SK-N-SH treated with all-trans-retinoic acid at 6 μM for 48 hours (cell line): ENCODE results near the gene CDR2.

Experiments
- ATAC-seq: fragments of 200-7000 bp; cut with Tn5 transposase; 3 replicates; pipeline ENCODE4 v1.9.1; 2020; ENCODE audit warnings: mild to moderate bottlenecking, moderate library complexity
- CSDC2 ChIP-seq: fragments of 250-450 bp; sonication (Bioruptor Pico); IDR thresholded peaks from 2 replicates; pipeline ENCODE4 v1.5.0; 2020; ENCODE audit warnings: mild to moderate bottlenecking, moderate library complexity
- ESRRG ChIP-seq: fragments of 250-450 bp; sonication (Bioruptor Pico); IDR thresholded peaks from 2 replicates; pipeline ENCODE4 v1.6.1; 2021; ENCODE audit warnings: mild to moderate bottlenecking
- GLIS3 ChIP-seq: fragments of 250-450 bp; sonication (Bioruptor Pico); IDR thresholded peaks from 2 replicates; pipeline ENCODE4 v1.5.0; 2020; ENCODE audit warnings: mild to moderate bottlenecking, moderate library complexity
- ISL1 ChIP-seq: fragments of 250-450 bp; sonication (Bioruptor Pico); IDR thresholded peaks from 2 replicates; pipeline ENCODE4 v2.1.2; 2022; ENCODE audit warnings: mild to moderate bottlenecking, moderate library complexity
- OSR1 ChIP-seq: fragments of 250-450 bp; sonication (Bioruptor Pico); IDR thresholded peaks from 2 replicates; pipeline ENCODE4 v1.8.0; 2022; ENCODE audit warnings: moderate library complexity, mild to moderate bottlenecking, inconsistent platforms
- PPARA ChIP-seq: fragments of 250-450 bp; sonication (Bioruptor Pico); IDR thresholded peaks from 2 replicates; pipeline ENCODE4 v1.5.0; 2020; ENCODE audit warnings: mild to moderate bottlenecking, borderline replicate concordance
- RARB ChIP-seq: fragments of 250-450 bp; sonication (Bioruptor Pico); IDR thresholded peaks from 2 replicates; pipeline ENCODE4 v1.8.0; 2021; ENCODE audit warnings: mild to moderate bottlenecking, moderate library complexity
- SNAI2 ChIP-seq: fragments of 250-450 bp; sonication (Bioruptor Pico); IDR thresholded peaks from 2 replicates; pipeline ENCODE4 v1.5.0; 2020; ENCODE audit warnings: mild to moderate bottlenecking, moderate library complexity
- TCF4 ChIP-seq: fragments of 250-450 bp; sonication (Bioruptor Pico); IDR thresholded peaks from 2 replicates; pipeline ENCODE4 v1.8.0; 2021; ENCODE audit warnings: mild to moderate bottlenecking, moderate library complexity, borderline replicate concordance
- TOX ChIP-seq: fragments of 250-450 bp; sonication (Bioruptor Pico); IDR thresholded peaks from 2 replicates; pipeline ENCODE4 v1.8.0; 2021; ENCODE audit warnings: mild to moderate bottlenecking, moderate library complexity, borderline replicate concordance
- ZFP30 ChIP-seq: fragments of 450-650 bp; formaldehyde crosslinking; IDR thresholded peaks from 2 replicates; pipeline ENCODE4 v1.5.0; 2022; ENCODE audit warnings: mild to moderate bottlenecking, moderate library complexity
- ZNF565 ChIP-seq: fragments of 450-650 bp; formaldehyde crosslinking; conservative IDR thresholded peaks from 2 replicates; pipeline ENCODE4 v1.5.0; 2020; ENCODE audit warnings: low read depth, mild to moderate bottlenecking, moderate library complexity
- ZNF8 ChIP-seq: fragments of 450-650 bp; formaldehyde crosslinking; IDR thresholded peaks from 2 replicates; pipeline ENCODE4 v1.5.0; 2020; ENCODE audit warnings: mild to moderate bottlenecking, moderate library complexity
- TF ChIP-seq, protein P1 (sequence below): fragments of 250-450 bp; sonication (Bioruptor Pico); IDR thresholded peaks from 2 replicates; pipeline ENCODE4 v1.5.0; 2020; ENCODE audit warnings: mild to moderate bottlenecking, moderate library complexity
- TF ChIP-seq, protein P2 (sequence below): fragments of 250-450 bp; sonication (Bioruptor Pico); IDR thresholded peaks from 2 replicates; pipeline ENCODE4 v1.5.1; 2021; ENCODE audit warnings: mild to moderate bottlenecking, moderate library complexity
- TF ChIP-seq, protein P3 (sequence below): fragments of 250-450 bp; sonication (Bioruptor Pico); IDR thresholded peaks from 2 replicates; pipeline ENCODE4 v1.8.0; 2020; ENCODE audit warnings: mild to moderate bottlenecking, moderate library complexity, borderline replicate concordance
- TF ChIP-seq, protein P4 (sequence below): fragments of 250-450 bp; sonication (Bioruptor Pico); IDR thresholded peaks from 2 replicates; pipeline ENCODE4 v1.8.0; 2021; ENCODE audit warnings: low read depth, mild to moderate bottlenecking, moderate library complexity, borderline replicate concordance

The CDR2 gene

DNA sequence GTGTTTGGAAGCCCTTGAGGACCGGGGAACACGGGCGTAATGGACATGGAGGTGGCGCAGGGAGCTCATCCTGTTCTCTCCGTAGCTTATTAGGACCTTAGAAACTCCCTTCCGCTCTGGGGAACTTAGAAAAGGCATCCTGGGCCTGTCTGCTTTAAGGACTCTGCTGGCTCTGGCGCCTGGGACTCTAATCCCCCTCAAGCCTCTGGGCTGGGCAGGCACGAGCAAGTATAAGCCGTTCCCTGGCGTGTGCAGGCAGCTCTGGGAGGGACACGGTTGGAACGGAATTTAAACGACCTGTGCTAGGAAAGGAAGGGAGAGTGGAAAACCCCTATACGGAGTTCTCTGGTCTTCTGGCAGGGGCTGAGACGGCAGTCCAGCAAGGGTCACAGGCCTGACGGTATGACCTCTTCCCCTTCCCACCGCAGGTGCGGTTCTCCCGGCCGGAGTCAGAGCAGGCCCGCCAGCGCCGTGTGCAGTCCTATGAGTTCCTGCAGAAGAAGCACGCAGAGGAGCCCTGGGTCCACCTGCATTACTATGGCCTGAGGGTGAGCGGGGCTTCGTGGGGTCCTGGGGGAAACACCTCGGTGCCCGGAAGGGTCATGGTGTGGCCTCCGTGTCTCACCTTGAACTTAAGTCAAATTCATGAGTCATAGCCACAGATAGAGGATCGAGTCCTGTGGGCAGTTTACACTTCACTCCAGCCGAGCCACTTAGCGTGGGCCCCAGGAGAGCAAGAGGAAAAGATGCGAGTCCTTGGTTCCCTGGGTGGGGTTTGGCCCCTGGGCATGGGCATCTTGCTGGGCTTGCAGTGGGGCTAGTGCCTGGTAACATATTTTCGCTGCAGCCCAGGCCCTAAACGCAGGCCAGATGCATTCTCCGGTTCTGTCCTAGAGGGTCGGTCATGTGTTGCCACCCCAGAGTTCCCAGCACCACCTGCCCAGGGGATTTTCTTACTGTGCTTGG is 59.5 kb downstream of the CDR2 start (continued):
- TF ChIP-seq, protein P1, sequence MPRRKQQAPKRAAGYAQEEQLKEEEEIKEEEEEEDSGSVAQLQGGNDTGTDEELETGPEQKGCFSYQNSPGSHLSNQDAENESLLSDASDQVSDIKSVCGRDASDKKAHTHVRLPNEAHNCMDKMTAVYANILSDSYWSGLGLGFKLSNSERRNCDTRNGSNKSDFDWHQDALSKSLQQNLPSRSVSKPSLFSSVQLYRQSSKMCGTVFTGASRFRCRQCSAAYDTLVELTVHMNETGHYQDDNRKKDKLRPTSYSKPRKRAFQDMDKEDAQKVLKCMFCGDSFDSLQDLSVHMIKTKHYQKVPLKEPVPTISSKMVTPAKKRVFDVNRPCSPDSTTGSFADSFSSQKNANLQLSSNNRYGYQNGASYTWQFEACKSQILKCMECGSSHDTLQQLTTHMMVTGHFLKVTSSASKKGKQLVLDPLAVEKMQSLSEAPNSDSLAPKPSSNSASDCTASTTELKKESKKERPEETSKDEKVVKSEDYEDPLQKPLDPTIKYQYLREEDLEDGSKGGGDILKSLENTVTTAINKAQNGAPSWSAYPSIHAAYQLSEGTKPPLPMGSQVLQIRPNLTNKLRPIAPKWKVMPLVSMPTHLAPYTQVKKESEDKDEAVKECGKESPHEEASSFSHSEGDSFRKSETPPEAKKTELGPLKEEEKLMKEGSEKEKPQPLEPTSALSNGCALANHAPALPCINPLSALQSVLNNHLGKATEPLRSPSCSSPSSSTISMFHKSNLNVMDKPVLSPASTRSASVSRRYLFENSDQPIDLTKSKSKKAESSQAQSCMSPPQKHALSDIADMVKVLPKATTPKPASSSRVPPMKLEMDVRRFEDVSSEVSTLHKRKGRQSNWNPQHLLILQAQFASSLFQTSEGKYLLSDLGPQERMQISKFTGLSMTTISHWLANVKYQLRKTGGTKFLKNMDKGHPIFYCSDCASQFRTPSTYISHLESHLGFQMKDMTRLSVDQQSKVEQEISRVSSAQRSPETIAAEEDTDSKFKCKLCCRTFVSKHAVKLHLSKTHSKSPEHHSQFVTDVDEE (CRISPR knock-in tag) = no peak

DNA sequence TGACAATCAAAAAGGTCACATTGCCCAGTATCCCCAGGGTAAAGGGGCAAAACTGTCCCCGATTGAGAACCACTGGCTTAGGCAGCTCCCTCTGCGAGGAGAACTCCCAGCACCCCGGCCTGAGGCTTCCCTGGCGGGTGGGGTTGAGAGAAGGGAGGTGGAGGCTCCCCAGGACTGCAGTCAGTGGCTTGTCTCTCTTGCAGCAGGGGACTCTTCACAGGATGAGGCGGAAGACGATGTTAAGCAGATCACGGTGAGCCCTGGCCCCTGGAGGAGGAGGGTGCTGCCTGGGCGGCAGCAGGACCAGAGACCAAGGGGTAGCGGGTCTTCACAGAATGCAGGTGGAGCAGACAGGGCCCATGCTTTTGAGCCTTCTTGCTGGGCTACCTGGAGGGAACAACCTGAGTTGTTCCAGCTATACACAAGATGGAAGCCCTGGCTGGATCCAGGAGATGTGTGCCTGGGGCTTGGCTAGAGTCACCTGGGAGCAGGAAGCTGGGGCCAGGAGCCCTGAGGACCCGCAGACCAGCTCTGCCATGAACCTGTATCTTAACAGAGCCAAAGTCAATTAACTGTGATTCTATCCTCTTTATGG is 60.4 kb downstream of the CDR2 start:
- no peak for TF ChIP-seq TCF4
- TF ChIP-seq PPARA (CRISPR knock-in tag) = no peak
- no peak for TF ChIP-seq TOX (CRISPR knock-in tag)
- no peak for TF ChIP-seq OSR1 (CRISPR knock-in tag)
- no peak for TF ChIP-seq ZNF8
- TF ChIP-seq ISL1 (CRISPR knock-in tag) = no peak
- TF ChIP-seq, protein P2, sequence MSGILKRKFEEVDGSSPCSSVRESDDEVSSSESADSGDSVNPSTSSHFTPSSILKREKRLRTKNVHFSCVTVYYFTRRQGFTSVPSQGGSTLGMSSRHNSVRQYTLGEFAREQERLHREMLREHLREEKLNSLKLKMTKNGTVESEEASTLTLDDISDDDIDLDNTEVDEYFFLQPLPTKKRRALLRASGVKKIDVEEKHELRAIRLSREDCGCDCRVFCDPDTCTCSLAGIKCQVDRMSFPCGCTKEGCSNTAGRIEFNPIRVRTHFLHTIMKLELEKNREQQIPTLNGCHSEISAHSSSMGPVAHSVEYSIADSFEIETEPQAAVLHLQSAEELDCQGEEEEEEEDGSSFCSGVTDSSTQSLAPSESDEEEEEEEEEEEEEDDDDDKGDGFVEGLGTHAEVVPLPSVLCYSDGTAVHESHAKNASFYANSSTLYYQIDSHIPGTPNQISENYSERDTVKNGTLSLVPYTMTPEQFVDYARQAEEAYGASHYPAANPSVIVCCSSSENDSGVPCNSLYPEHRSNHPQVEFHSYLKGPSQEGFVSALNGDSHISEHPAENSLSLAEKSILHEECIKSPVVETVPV (CRISPR knock-in tag) = no peak

DNA sequence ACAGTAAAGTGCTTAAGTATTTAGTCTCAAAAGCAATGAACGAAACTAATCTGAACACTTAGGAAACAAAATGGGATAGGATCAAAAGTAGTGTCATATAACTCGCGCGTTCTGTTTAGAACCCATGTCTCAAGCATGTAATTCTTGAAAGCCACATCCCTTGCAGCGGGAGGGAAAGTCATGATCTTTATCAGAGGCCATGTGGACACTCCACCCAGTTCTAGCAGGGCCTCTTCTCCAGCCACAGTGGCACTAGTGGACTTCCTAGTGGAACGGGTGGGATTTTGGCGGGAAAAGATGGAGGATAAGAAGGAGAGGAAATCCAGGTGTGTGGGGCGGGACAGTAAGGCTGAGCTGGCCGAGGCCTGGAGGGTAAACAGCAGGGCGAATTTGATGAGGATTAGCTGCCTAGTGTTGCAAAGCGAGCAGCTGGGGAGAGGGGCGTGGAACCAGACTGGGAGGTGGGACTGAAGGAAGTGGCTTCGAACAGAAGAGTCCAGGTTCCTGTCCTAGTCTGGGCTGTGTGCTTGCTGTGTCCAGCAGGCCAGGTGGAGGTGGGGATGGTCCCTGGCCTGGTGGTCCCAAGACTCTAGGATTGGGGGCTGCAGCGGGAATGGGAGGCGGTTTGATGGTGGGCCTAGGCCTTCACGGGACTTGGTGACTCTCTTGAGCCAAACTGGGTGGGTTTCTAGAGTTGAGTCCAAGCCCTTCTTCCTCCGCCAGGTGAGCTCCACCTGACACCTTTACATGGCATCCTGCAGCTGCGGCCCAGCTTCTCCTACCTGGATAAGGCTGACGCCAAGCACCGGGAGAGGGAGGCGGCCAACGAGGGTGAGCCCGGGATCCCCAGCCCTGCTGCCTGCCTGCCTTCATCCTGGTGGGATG is 61.3 kb downstream of the CDR2 start:
- ATAC-seq = no peak
- TF ChIP-seq, protein P3, sequence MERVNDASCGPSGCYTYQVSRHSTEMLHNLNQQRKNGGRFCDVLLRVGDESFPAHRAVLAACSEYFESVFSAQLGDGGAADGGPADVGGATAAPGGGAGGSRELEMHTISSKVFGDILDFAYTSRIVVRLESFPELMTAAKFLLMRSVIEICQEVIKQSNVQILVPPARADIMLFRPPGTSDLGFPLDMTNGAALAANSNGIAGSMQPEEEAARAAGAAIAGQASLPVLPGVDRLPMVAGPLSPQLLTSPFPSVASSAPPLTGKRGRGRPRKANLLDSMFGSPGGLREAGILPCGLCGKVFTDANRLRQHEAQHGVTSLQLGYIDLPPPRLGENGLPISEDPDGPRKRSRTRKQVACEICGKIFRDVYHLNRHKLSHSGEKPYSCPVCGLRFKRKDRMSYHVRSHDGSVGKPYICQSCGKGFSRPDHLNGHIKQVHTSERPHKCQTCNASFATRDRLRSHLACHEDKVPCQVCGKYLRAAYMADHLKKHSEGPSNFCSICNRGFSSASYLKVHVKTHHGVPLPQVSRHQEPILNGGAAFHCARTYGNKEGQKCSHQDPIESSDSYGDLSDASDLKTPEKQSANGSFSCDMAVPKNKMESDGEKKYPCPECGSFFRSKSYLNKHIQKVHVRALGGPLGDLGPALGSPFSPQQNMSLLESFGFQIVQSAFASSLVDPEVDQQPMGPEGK = no peak
- TF ChIP-seq, protein P1 (CRISPR knock-in tag) = no peak
- no peak for TF ChIP-seq SNAI2 (CRISPR knock-in tag)
- TF ChIP-seq ISL1 (CRISPR knock-in tag) = no peak
- TF ChIP-seq, protein P4, sequence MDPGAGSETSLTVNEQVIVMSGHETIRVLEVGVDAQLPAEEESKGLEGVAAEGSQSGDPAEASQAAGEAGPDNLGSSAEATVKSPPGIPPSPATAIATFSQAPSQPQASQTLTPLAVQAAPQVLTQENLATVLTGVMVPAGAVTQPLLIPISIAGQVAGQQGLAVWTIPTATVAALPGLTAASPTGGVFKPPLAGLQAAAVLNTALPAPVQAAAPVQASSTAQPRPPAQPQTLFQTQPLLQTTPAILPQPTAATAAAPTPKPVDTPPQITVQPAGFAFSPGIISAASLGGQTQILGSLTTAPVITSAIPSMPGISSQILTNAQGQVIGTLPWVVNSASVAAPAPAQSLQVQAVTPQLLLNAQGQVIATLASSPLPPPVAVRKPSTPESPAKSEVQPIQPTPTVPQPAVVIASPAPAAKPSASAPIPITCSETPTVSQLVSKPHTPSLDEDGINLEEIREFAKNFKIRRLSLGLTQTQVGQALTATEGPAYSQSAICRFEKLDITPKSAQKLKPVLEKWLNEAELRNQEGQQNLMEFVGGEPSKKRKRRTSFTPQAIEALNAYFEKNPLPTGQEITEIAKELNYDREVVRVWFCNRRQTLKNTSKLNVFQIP (CRISPR knock-in tag) = no peak
- TF ChIP-seq CSDC2 (CRISPR knock-in tag) = no peak
- TF ChIP-seq ZFP30 = no peak
- no peak for TF ChIP-seq RARB (CRISPR knock-in tag)
- TF ChIP-seq ZNF565 (CRISPR knock-in tag) = no peak
- TF ChIP-seq, protein P2 (CRISPR knock-in tag) = no peak
- TF ChIP-seq ESRRG (CRISPR knock-in tag) = no peak
- no peak for TF ChIP-seq GLIS3 (CRISPR knock-in tag)
- TF ChIP-seq TOX (CRISPR knock-in tag) = no peak

More for the DNA sequence above, 60.4 kb downstream of the CDR2 start:
- no peak for ATAC-seq
